Loucy (cell line): ENCODE measurements around the gene VCL.

ENCODE experiments used
- EZH2phosphoT487 ChIP-seq: fragments of 200-600 bp; IDR thresholded peaks from 2 replicates; pipeline ENCODE4 v1.6.1; 2018; ENCODE audit warnings: antibody characterized with exemption, mild to moderate bottlenecking, moderate library complexity, borderline replicate concordance
- TF ChIP-seq, protein P1 (sequence below): fragments of 200-600 bp; sonication (generic); conservative IDR thresholded peaks from 2 replicates; pipeline ENCODE4 v1.5.1; 2014; ENCODE audit warnings: mild to moderate bottlenecking, antibody characterized with exemption, low read length

DNA sequence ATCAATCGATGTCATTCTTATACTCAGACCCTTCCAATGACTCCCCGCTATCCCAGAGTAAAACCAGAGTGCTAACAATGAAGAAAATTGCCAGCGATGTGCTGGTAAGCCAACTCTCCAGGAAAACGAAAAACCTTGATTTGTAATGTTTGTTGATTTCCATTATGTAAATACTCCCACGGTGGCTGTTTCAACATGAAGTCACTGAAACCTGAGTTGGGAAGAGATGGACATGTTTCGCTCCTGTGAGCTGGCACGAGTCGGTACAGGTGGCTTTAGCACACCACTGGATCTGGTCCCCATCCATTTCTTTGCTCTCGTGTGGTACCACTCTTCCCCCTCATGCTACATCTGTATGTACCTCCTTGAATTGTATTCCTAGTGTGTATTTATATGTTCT lies 99.9 kb downstream of the VCL start:
- TF ChIP-seq, protein P1, sequence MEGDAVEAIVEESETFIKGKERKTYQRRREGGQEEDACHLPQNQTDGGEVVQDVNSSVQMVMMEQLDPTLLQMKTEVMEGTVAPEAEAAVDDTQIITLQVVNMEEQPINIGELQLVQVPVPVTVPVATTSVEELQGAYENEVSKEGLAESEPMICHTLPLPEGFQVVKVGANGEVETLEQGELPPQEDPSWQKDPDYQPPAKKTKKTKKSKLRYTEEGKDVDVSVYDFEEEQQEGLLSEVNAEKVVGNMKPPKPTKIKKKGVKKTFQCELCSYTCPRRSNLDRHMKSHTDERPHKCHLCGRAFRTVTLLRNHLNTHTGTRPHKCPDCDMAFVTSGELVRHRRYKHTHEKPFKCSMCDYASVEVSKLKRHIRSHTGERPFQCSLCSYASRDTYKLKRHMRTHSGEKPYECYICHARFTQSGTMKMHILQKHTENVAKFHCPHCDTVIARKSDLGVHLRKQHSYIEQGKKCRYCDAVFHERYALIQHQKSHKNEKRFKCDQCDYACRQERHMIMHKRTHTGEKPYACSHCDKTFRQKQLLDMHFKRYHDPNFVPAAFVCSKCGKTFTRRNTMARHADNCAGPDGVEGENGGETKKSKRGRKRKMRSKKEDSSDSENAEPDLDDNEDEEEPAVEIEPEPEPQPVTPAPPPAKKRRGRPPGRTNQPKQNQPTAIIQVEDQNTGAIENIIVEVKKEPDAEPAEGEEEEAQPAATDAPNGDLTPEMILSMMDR, result no peak
- TF ChIP-seq EZH2phosphoT487, result no peak
